Activated CD8-positive, alpha-beta memory T cell treated with anti-CD3 and anti-CD28 coated beads, Interleukin-2, amount 10 ng/mL, durations not matched to agents 7 days and 5 days (primary cell): ENCODE measurements around the gene ST7. TPM values are rescaled to one million over a fixed set of nuclear protein-coding genes. Genes with fewer than 3 reads are reported as not detected.

Experiments
- ATAC-seq: fragments of 150-1000 bp; cut with Tn5 transposase; one replicate; pipeline ENCODE4 v1.10.0; 2021; ENCODE audit warnings: moderate library complexity
- CTCF ChIA-PET: fragments of 350-600 bp; sonication (Branson Sonifier 250); formaldehyde crosslinking; loops from one replicate; lab custom pipeline; 2021; ENCODE audit warnings: antibody characterized with exemption; lab: Charles Lee
- DNase-seq: peaks from one replicate; pipeline ENCODE4 v3.0.0-alpha.2; 2020
- H3K27ac Mint-ChIP-seq: one replicate; pipeline ENCODE4 v1.8.0; 2021; ENCODE audit warnings: mild to moderate bottlenecking, mixed read lengths
- H3K27me3 Mint-ChIP-seq: one replicate; pipeline ENCODE4 v1.8.0; 2021; ENCODE audit warnings: mixed read lengths
- H3K36me3 Mint-ChIP-seq: one replicate; pipeline ENCODE4 v1.8.0; 2021; ENCODE audit warnings: mild to moderate bottlenecking, mixed read lengths
- H3K4me1 Mint-ChIP-seq: one replicate; pipeline ENCODE4 v1.8.0; 2021; ENCODE audit warnings: mixed read lengths
- H3K4me3 Mint-ChIP-seq: one replicate; pipeline ENCODE4 v1.8.0; 2021; ENCODE audit warnings: mild to moderate bottlenecking, moderate library complexity, mixed read lengths
- H3K9me3 Mint-ChIP-seq: one replicate; pipeline ENCODE4 v1.8.0; 2022; ENCODE audit warnings: low read depth, mixed read lengths
- total RNA-seq, 2 experiments: library from RNA; stranded (reverse); gene quantifications; one replicate each; pipeline ENCODE4 v1.2.3, GENCODE V29; 2021

The ST7 gene
- total RNA-seq, 2 experiments from 2014 or later, result 7.2 to 12.8 TPM

DNA sequence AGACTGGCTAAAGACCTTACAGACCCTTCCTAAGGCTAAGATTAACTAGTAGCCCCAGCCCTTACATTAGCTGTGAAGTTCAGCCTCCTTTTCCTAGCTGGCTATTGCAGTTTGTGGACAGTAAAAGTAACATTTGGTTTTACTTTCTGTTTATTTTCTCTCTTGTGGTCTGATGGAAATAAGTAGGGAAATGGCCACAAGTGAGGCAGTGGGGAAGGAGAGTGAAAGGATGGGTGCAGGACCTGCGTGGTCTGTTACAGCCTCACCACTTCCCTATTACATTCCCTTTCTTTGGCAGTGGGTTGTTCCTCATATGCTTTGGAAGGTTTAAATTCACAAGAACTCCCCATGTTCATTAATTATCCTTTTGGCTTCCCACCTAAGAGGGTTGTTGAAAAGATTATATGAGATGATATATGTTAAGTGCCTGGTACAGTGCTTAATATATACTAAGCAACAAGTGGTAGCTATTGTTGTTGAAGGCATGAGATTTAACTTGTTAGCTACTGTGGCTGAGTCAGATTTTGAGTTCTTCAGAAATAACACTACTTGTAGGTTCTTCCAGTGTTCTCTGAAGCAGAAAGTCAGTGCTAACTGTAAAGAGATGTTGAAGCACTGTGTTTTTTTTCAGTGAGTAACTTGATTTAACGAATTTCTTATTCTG is 181.7 kb downstream of the ST7 start:
- H3K9me3 Mint-ChIP-seq, result no peaks in the 10 kb centered on the region
- CTCF ChIA-PET, result interaction anchor here (0.7 to 1.4 kb wide), 4 partner anchors 9 to 204 kb away, joined by 3 to 7 read pairs (median 3); no protein-coding TSS in a partner anchor
- no peak overlapping the region for H3K4me3 Mint-ChIP-seq

DNA sequence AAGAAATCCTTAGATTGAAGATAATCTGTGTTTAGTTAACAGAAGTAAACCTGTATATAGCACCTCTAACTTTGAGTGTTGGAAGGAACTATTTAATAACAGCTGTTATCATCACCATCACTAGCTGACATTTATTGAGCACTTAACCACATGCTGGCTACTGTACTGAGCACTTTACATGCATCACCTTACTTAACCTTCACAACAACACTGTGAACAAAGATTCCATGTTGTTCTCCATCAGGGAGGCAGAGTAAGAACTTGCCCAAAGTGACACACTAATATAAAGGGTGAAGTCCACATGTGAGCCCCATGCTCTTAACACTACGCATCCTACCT is 182.2 kb downstream of the ST7 start:
- H3K27ac Mint-ChIP-seq, result no peak overlapping the region

More for the DNA sequence above, 181.7 kb downstream of the ST7 start:
- no peaks in the 10 kb centered on the region for H3K27me3 Mint-ChIP-seq
- DNase-seq (no peak), ATAC-seq (no peak)
- no peak overlapping the region for H3K27ac Mint-ChIP-seq
- H3K36me3 Mint-ChIP-seq, result peaks cover 15% of the 10 kb centered on the region
- peaks cover 20% of the 10 kb centered on the region for H3K4me1 Mint-ChIP-seq

DNA sequence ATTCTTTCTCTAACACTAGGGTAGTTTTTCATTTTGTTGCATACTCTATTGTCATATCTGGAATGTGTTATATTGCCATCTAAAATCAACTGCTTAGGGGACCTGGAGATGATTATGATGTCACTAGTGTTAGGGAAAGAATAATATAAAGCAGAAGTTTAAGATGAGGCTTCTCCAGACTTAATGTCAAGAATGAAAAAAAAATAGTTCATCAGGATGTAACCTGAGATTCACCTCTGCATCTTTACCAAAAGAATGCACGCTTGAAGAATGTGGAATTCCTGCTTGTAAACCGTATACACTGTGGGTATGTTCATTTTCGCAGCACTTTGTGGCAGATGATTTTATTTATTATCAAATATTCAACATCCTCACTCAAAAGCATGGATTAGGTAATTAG is 184.6 kb downstream of the ST7 start:
- no peak overlapping the region for H3K4me3 Mint-ChIP-seq
- peaks cover 15% of the 10 kb centered on the region for H3K4me1 Mint-ChIP-seq
- CTCF ChIA-PET, result no interaction called here
- DNase-seq (no peak), ATAC-seq (no peak)
- no peaks in the 10 kb centered on the region for H3K27me3 Mint-ChIP-seq
- H3K36me3 Mint-ChIP-seq, result peaks cover 9% of the 10 kb centered on the region
- H3K9me3 Mint-ChIP-seq, result no peaks in the 10 kb centered on the region
- no peak overlapping the region for H3K27ac Mint-ChIP-seq

More for the DNA sequence above, 182.2 kb downstream of the ST7 start:
- Mint-ChIP-seq H3K9me3 (no peaks in the 10 kb centered on the region), H3K4me3 (no peak overlapping the region), H3K36me3 (peaks cover 15% of the 10 kb centered on the region), H3K27me3 (no peaks in the 10 kb centered on the region), H3K4me1 (peaks cover 20% of the 10 kb centered on the region)
- DNase-seq (no peak), ATAC-seq (no peak)
- CTCF ChIA-PET, result interaction anchor here (0.7 to 1.4 kb wide), 2 partner anchors 9 to 205 kb away, joined by 3 to 7 read pairs; no protein-coding TSS in a partner anchor

DNA sequence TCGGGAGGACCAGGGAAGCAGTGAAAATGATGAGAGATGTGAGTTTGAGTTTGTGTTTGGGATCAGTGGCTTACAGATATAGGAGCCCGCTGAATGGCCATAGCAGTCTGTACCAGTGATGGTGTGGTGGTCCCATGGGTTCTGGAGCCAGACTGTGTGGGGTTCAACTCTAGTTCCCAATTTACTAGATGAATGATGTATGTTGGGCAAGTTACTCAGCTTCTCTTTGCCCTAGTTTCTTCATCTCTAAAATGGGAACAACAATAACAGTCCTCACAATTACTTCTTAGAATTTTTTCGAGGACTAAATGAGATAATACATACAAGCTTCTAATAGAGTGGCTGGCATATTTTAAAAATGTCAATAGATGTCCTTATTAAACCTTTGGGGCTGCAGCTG is 185.2 kb downstream of the ST7 start:
- CTCF ChIA-PET, result no interaction called here
- H3K4me1 Mint-ChIP-seq, result peaks cover 18% of the 10 kb centered on the region
- no peaks in the 10 kb centered on the region for H3K27me3 Mint-ChIP-seq
- no peak overlapping the region for H3K4me3 Mint-ChIP-seq
- DNase-seq (no peak), ATAC-seq (no peak)
- H3K27ac Mint-ChIP-seq, result no peak overlapping the region
- no peaks in the 10 kb centered on the region for H3K9me3 Mint-ChIP-seq
- peaks cover 9% of the 10 kb centered on the region for H3K36me3 Mint-ChIP-seq

DNA sequence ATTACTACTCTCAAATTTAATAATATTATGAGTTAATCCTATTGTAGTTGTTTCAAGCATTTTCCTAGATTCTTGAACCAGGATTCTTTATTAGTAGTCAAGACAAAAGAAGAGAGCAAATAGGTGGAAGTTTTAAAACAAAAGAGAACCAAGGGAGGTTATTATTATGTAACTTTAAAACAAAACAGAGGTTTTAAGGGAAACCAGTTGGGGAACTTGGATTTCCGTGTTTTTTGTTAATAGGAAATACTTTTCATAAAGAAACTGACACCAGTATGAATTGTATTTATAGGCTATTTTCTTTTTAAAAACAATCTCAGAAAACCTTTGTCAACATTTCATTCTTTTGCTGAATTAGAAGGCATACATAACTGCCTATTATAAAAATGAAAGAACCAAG is 185.7 kb downstream of the ST7 start:
- CTCF ChIA-PET, result no interaction called here

DNA sequence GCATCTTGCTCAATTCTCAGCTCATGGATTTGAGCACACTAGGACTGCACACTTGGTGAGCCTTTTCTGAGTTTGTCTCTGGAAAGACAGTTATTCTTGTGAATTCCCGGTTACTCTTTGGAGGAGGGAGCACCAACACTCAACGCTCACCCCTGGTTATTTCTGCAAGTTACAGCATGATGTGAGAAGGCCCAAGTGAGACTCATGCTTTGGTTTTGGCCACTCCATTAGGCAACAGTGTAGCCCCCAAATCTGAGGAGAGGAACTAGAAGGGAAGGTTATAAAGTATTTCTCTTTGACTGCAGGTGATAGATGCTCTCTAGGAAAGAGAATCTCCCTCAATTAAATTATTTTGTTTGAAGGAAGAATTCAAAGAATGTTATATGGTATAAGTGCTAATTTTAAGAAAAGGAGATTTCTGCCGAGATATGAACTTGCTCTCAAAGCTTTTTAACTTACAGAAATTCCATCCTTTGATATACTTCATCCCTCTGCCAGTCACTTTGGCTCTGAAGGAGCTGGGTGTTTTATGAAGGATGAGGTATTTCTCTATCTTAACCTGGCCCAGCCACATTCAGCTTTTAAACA is 186.2 kb downstream of the ST7 start:
- Mint-ChIP-seq H3K27ac (no peak overlapping the region), H3K27me3 (no peaks in the 10 kb centered on the region), H3K36me3 (peaks cover 1% of the 10 kb centered on the region), H3K4me3 (no peak overlapping the region), H3K9me3 (no peaks in the 10 kb centered on the region), H3K4me1 (peaks cover 11% of the 10 kb centered on the region)
- DNase-seq (no peak), ATAC-seq (no peak)
- CTCF ChIA-PET, result no interaction called here

More for the DNA sequence above, 185.7 kb downstream of the ST7 start:
- H3K4me1 Mint-ChIP-seq, result peaks cover 16% of the 10 kb centered on the region
- H3K36me3 Mint-ChIP-seq, result peaks cover 5% of the 10 kb centered on the region
- no peak overlapping the region for H3K27ac Mint-ChIP-seq
- no peak for ATAC-seq
- no peaks in the 10 kb centered on the region for H3K9me3 Mint-ChIP-seq
- H3K27me3 Mint-ChIP-seq, result no peaks in the 10 kb centered on the region
- no peak overlapping the region for H3K4me3 Mint-ChIP-seq
- no peak for DNase-seq

DNA sequence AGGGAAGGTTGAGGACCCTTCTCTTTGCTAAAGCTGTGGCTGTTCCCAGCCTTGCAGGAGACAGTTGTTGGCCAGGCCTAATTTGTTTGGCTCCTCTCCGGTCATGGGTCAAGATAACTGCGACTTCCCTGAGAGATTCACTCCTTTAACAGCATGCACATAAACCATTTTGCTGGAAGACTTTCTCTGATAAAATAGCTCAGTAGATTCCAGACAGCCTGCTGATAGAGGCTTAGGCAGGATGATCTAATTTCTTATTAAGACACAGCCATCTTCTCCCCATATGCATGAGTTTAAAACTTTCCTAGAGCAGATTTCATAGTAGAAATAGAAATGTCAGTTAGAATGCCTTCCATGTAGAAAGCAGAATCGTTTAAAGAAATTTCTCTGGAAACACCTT is 187.6 kb downstream of the ST7 start:
- no peak for ATAC-seq
- no peak for DNase-seq
- peaks cover 1% of the 10 kb centered on the region for H3K36me3 Mint-ChIP-seq
- peaks cover 4% of the 10 kb centered on the region for H3K4me1 Mint-ChIP-seq
- H3K9me3 Mint-ChIP-seq, result no peaks in the 10 kb centered on the region
- CTCF ChIA-PET, result no interaction called here
- no peak overlapping the region for H3K27ac Mint-ChIP-seq
- no peaks in the 10 kb centered on the region for H3K27me3 Mint-ChIP-seq
- H3K4me3 Mint-ChIP-seq, result no peak overlapping the region

DNA sequence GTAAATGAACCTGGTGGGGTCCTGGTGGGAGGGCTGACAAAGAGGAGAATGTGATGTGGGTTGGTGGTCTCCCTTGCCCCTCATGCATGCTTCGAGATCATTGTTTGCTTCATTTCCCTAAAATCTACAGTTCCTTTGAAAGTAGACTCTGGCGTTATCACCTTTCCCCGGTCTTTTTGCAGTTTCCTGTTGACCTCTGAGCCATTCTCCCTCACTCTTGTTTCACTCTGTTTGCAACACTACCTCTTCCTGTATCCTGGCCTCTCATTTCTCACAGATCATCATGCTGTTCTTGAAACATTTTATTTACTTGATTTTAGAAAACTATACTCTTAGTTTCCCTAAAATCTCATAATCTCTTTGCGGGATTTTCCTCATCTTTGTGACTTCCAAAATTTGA is 189.8 kb downstream of the ST7 start:
- no peaks in the 10 kb centered on the region for H3K27me3 Mint-ChIP-seq
- CTCF ChIA-PET, result no interaction called here
- no peak overlapping the region for H3K27ac Mint-ChIP-seq
- ATAC-seq, result no peak
- no peak for DNase-seq
- no peaks in the 10 kb centered on the region for H3K9me3 Mint-ChIP-seq
- peaks cover 1% of the 10 kb centered on the region for H3K36me3 Mint-ChIP-seq
- H3K4me3 Mint-ChIP-seq, result no peak overlapping the region
- H3K4me1 Mint-ChIP-seq, result peaks cover 4% of the 10 kb centered on the region

DNA sequence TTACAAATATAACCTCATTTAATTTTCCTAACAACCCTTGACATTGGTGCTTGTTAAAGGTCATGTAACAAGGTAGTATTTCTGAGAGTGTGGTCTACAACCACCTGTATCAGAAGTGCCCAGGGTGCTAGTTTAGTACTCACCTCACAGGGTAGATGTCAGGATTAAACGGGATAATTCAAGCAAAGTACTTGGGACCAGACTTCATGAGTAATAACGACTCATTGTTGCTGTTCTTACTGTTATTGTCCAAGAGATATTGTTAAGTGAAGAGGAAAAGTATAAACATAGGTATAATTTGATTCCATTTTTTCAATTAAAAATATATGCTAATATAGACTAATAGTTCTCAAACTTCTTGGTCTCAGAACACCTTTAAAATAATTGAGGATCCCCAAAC is 190.3 kb downstream of the ST7 start:
- DNase-seq, result no peak
- Mint-ChIP-seq H3K9me3 (no peaks in the 10 kb centered on the region), H3K27ac (no peak overlapping the region), H3K36me3 (peaks cover 1% of the 10 kb centered on the region), H3K27me3 (no peaks in the 10 kb centered on the region), H3K4me1 (peaks cover 4% of the 10 kb centered on the region), H3K4me3 (no peak overlapping the region)
- no peak for ATAC-seq
- CTCF ChIA-PET, result no interaction called here

DNA sequence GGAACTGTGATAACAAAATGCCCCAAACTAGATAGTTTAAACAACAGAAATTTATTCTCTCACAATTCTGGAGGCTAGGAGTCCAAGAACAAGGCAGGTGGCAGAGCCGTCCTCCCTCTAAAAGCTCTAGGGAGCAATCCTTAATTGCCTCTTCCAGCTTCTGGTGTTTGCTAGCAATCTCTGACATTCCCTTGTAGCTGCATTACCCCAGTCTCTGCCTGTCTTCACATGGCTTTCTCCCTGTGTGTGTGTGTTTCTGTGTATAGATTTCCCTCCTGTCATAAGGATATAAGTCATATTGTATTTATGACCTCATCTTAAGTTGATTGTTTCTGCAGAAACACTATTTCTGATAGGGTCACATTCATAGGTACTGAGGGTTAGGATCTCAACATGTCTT is 192.0 kb downstream of the ST7 start:
- peaks cover 4% of the 10 kb centered on the region for H3K4me1 Mint-ChIP-seq

DNA sequence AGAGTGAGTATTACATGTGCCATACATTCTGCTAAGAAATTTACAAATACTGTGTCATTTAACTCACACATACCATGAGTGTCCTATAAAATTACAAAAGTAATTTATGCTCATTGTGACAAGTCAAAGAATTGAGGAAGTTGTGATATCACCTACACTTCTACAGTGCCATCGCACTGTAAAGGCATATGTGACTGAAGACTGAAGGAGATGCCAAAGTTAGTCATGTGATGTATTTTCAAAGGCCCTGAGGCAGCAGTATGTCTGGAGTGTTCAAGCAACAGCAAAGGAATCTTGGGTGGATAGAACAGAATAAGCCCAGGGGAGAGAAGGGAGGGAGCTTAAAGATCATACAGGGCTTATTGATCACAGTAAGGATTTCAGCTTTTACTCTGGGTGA is 192.8 kb downstream of the ST7 start:
- CTCF ChIA-PET, result interaction anchor here (1.0 kb wide), 1 partner anchor 67 kb away, joined by 3 read pairs; no protein-coding TSS in a partner anchor
- no peak overlapping the region for H3K4me3 Mint-ChIP-seq
- H3K27me3 Mint-ChIP-seq, result no peaks in the 10 kb centered on the region
- H3K27ac Mint-ChIP-seq, result no peak overlapping the region
- no peak for ATAC-seq
- H3K36me3 Mint-ChIP-seq, result no peaks in the 10 kb centered on the region
- H3K4me1 Mint-ChIP-seq, result peaks cover 4% of the 10 kb centered on the region
- DNase-seq, result no peak
- no peaks in the 10 kb centered on the region for H3K9me3 Mint-ChIP-seq

More for the DNA sequence above, 192.0 kb downstream of the ST7 start:
- Mint-ChIP-seq H3K27ac (no peak overlapping the region), H3K27me3 (no peaks in the 10 kb centered on the region), H3K36me3 (no peaks in the 10 kb centered on the region), H3K4me3 (no peak overlapping the region), H3K9me3 (no peaks in the 10 kb centered on the region)
- ATAC-seq (no peak), DNase-seq (no peak)
- CTCF ChIA-PET, result no interaction called here

DNA sequence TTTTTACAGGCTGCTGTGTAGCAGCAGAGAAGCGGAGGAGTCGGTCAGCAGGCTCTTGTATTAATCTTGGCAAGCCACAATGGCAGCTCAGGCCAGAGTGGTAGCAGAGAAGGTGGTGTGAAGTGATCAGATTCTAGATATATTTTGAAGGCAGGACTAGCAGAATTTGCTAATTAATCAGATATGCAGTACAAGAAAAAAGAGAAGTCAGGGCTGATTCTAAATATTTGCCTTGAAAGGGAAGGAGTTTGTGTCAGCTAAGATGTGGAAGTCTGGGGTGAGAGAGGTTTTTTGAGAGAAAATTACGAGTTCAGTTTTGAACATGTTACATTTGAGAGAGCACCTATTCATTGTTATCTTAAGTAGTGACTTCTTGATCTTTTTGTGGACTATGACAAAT is 193.2 kb downstream of the ST7 start:
- H3K4me1 Mint-ChIP-seq, result peaks cover 4% of the 10 kb centered on the region
- DNase-seq (no peak), ATAC-seq (no peak)
- H3K4me3 Mint-ChIP-seq, result no peak overlapping the region
- no peaks in the 10 kb centered on the region for H3K27me3 Mint-ChIP-seq
- CTCF ChIA-PET, result interaction anchor here (1.0 kb wide), 1 partner anchor 66 kb away, joined by 3 read pairs; no protein-coding TSS in a partner anchor
- no peaks in the 10 kb centered on the region for H3K36me3 Mint-ChIP-seq
- no peaks in the 10 kb centered on the region for H3K9me3 Mint-ChIP-seq
- no peak overlapping the region for H3K27ac Mint-ChIP-seq

DNA sequence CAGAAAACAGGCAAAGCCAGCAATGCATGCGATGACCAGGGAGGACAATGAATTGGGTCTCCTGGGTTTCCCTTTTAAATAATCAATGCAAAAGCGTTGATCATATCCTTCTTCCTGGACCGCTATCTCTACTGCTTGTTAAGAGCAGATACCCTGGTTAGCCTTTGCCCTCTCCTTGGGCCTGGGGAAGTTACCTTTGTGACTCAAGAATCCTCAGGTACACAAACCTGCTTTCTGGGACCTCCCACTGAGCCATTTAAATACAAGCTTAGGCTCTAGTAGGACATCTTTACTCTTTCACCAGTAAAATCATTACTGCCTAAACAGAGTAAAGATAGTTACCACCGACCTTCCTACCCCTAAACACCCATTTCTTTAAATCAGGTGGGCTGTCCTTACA is 195.7 kb downstream of the ST7 start:
- Mint-ChIP-seq H3K36me3 (no peaks in the 10 kb centered on the region), H3K4me1 (no peaks in the 10 kb centered on the region), H3K27ac (no peak overlapping the region), H3K4me3 (no peak overlapping the region), H3K27me3 (no peaks in the 10 kb centered on the region), H3K9me3 (no peaks in the 10 kb centered on the region)
- DNase-seq, result no peak
- CTCF ChIA-PET, result no interaction called here
- ATAC-seq, result no peak

DNA sequence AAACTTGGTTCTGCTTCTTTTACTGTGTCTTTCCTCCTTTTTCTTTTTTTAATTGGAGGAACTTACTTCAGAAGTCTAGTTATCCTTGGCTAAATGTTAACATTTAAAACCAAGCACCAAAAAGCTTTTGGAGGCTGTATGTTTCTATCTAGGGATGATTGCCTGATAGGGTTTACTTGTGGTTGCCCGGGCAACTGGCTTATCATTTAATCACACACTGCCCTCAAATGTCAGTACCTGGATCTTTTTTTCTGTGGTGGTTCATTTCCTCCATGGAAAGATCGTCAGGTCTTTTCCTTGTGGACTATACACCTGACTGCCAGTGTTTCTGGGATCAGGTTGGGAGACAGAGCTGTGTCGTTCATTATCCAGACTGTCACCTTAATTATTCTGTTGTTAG is 196.4 kb downstream of the ST7 start:
- Mint-ChIP-seq H3K36me3 (no peaks in the 10 kb centered on the region), H3K27me3 (no peaks in the 10 kb centered on the region), H3K27ac (no peak overlapping the region), H3K9me3 (no peaks in the 10 kb centered on the region), H3K4me3 (no peak overlapping the region), H3K4me1 (no peaks in the 10 kb centered on the region)
- no peak for ATAC-seq
- DNase-seq, result no peak
- CTCF ChIA-PET, result no interaction called here
